SK-N-SH treated with all-trans-retinoic acid at 6 μM for 48 hours (cell line): Measurements from ENCODE around the gene XPR1.

Experiments used
- ATAC-seq: fragments of 200-7000 bp; cut with Tn5 transposase; 3 replicates; pipeline ENCODE4 v1.9.1; 2020; ENCODE audit warnings: mild to moderate bottlenecking, moderate library complexity
- ARNTL ChIP-seq: fragments of 450-650 bp; formaldehyde crosslinking; IDR thresholded peaks from 2 replicates; pipeline ENCODE4 v1.5.0; 2020; ENCODE audit warnings: low read depth, mild to moderate bottlenecking, moderate library complexity, borderline replicate concordance
- CREB5 ChIP-seq: fragments of 250-450 bp; sonication (Bioruptor Pico); IDR thresholded peaks from 2 replicates; pipeline ENCODE4 v1.5.1; 2020; ENCODE audit warnings: low read depth, mild to moderate bottlenecking, moderate library complexity
- CSDC2 ChIP-seq: fragments of 250-450 bp; sonication (Bioruptor Pico); IDR thresholded peaks from 2 replicates; pipeline ENCODE4 v1.5.0; 2020; ENCODE audit warnings: mild to moderate bottlenecking, moderate library complexity
- ESRRG ChIP-seq: fragments of 250-450 bp; sonication (Bioruptor Pico); IDR thresholded peaks from 2 replicates; pipeline ENCODE4 v1.6.1; 2021; ENCODE audit warnings: mild to moderate bottlenecking
- POU6F1 ChIP-seq: fragments of 250-450 bp; sonication (Bioruptor Pico); IDR thresholded peaks from 2 replicates; pipeline ENCODE4 v1.8.0; 2021; ENCODE audit warnings: low read depth, mild to moderate bottlenecking, moderate library complexity, borderline replicate concordance
- PPARA ChIP-seq: fragments of 250-450 bp; sonication (Bioruptor Pico); IDR thresholded peaks from 2 replicates; pipeline ENCODE4 v1.5.0; 2020; ENCODE audit warnings: mild to moderate bottlenecking, borderline replicate concordance
- RARB ChIP-seq: fragments of 250-450 bp; sonication (Bioruptor Pico); IDR thresholded peaks from 2 replicates; pipeline ENCODE4 v1.8.0; 2021; ENCODE audit warnings: mild to moderate bottlenecking, moderate library complexity
- TOX ChIP-seq: fragments of 250-450 bp; sonication (Bioruptor Pico); IDR thresholded peaks from 2 replicates; pipeline ENCODE4 v1.8.0; 2021; ENCODE audit warnings: mild to moderate bottlenecking, moderate library complexity, borderline replicate concordance
- TSHZ2 ChIP-seq: fragments of 250-450 bp; sonication (Bioruptor Pico); IDR thresholded peaks from 2 replicates; pipeline ENCODE4 v1.5.0; 2020; ENCODE audit warnings: mild to moderate bottlenecking, moderate library complexity
- ZC3H10 ChIP-seq: fragments of 250-450 bp; sonication (Bioruptor Pico); IDR thresholded peaks from 2 replicates; pipeline ENCODE4 v1.5.1; 2021; ENCODE audit warnings: mild to moderate bottlenecking, moderate library complexity
- ZFP3 ChIP-seq: fragments of 250-450 bp; sonication (Bioruptor Pico); IDR thresholded peaks from 2 replicates; pipeline ENCODE4 v1.5.0; 2020; ENCODE audit warnings: mild to moderate bottlenecking, moderate library complexity
- ZNF565 ChIP-seq: fragments of 450-650 bp; formaldehyde crosslinking; conservative IDR thresholded peaks from 2 replicates; pipeline ENCODE4 v1.5.0; 2020; ENCODE audit warnings: low read depth, mild to moderate bottlenecking, moderate library complexity
- ZNF70 ChIP-seq: fragments of 450-650 bp; formaldehyde crosslinking; IDR thresholded peaks from 2 replicates; pipeline ENCODE4 v1.5.0; 2020; ENCODE audit warnings: mild to moderate bottlenecking, moderate library complexity
- ZNF8 ChIP-seq: fragments of 450-650 bp; formaldehyde crosslinking; IDR thresholded peaks from 2 replicates; pipeline ENCODE4 v1.5.0; 2020; ENCODE audit warnings: mild to moderate bottlenecking, moderate library complexity
- TF ChIP-seq, protein P1 (sequence below): fragments of 250-450 bp; sonication (Bioruptor Pico); IDR thresholded peaks from 2 replicates; pipeline ENCODE4 v1.5.1; 2021; ENCODE audit warnings: mild to moderate bottlenecking, moderate library complexity
- TF ChIP-seq, protein P2 (sequence below): fragments of 250-450 bp; sonication (Bioruptor Pico); IDR thresholded peaks from 2 replicates; pipeline ENCODE4 v1.8.0; 2020; ENCODE audit warnings: mild to moderate bottlenecking, moderate library complexity, borderline replicate concordance

Gene XPR1

DNA sequence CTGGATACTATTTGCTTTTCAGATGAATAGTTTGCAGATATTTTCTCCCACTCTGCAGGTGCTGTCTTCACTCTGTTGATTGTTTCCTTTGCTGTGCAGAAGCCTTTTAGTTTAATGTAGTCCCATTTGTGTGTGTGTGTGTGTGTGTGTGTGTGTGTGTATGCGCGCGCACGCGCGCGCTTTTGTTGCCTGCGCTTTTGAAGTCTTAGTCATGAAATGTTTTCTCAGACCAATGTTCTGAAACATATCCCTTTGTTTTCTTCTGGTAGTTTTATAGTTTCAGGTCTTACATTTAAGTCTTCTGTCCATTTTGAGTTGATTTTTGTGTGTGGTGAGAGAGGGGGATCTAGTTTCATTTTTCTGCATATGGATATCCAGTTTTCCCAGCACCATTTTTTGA, 63.5 kb downstream of the XPR1 start:
- ATAC-seq = no peak
- no peak for TF ChIP-seq ZFP3 (CRISPR knock-in tag)
- TF ChIP-seq TOX (CRISPR knock-in tag) = no peak
- no peak for TF ChIP-seq CSDC2 (CRISPR knock-in tag)
- TF ChIP-seq ZNF70 (CRISPR knock-in tag) = no peak
- no peak for TF ChIP-seq CREB5 (CRISPR knock-in tag)
- TF ChIP-seq ZNF565 (CRISPR knock-in tag) = no peak
- TF ChIP-seq, protein P1, sequence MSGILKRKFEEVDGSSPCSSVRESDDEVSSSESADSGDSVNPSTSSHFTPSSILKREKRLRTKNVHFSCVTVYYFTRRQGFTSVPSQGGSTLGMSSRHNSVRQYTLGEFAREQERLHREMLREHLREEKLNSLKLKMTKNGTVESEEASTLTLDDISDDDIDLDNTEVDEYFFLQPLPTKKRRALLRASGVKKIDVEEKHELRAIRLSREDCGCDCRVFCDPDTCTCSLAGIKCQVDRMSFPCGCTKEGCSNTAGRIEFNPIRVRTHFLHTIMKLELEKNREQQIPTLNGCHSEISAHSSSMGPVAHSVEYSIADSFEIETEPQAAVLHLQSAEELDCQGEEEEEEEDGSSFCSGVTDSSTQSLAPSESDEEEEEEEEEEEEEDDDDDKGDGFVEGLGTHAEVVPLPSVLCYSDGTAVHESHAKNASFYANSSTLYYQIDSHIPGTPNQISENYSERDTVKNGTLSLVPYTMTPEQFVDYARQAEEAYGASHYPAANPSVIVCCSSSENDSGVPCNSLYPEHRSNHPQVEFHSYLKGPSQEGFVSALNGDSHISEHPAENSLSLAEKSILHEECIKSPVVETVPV (CRISPR knock-in tag) = no peak
- no peak for TF ChIP-seq POU6F1 (CRISPR knock-in tag)
- no peak for TF ChIP-seq ZNF8 (CRISPR knock-in tag)
- TF ChIP-seq ARNTL = no peak
- TF ChIP-seq RARB (CRISPR knock-in tag) = no peak
- TF ChIP-seq TSHZ2 (CRISPR knock-in tag) = no peak
- TF ChIP-seq ZC3H10 (CRISPR knock-in tag) = no peak
- TF ChIP-seq, all 23 proteins: peak for 0

- no peak for ATAC-seq
- TF ChIP-seq ZFP3 (CRISPR knock-in tag) = no peak
- TF ChIP-seq PPARA = no peak
- TF ChIP-seq TSHZ2 (CRISPR knock-in tag) = no peak
- TF ChIP-seq, protein P2, sequence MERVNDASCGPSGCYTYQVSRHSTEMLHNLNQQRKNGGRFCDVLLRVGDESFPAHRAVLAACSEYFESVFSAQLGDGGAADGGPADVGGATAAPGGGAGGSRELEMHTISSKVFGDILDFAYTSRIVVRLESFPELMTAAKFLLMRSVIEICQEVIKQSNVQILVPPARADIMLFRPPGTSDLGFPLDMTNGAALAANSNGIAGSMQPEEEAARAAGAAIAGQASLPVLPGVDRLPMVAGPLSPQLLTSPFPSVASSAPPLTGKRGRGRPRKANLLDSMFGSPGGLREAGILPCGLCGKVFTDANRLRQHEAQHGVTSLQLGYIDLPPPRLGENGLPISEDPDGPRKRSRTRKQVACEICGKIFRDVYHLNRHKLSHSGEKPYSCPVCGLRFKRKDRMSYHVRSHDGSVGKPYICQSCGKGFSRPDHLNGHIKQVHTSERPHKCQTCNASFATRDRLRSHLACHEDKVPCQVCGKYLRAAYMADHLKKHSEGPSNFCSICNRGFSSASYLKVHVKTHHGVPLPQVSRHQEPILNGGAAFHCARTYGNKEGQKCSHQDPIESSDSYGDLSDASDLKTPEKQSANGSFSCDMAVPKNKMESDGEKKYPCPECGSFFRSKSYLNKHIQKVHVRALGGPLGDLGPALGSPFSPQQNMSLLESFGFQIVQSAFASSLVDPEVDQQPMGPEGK (CRISPR knock-in tag) = no peak
- no peak for TF ChIP-seq CREB5 (CRISPR knock-in tag)
- TF ChIP-seq ESRRG = no peak
Observed at GRCh38 chr1:180696361-180696760, 64.5 kb downstream of the XPR1 start.
